ENCODE results near the gene INO80D. TPM values are rescaled to one million over a fixed set of nuclear protein-coding genes. Genes with fewer than 3 reads are reported as not detected.

Gene INO80D
- total and polyA plus RNA-seq, 2 experiments from 2014 or later: 17.5 to 37.4 TPM

GRCh38 chr2:206062724-206063123 is 23.2 kb downstream of the INO80D start:
- Histone ChIP-seq H3K79me2 (replicated peaks; ENCODE audit: insufficient read depth) (peaks cover 96% of the 10 kb centered on the region), H3K4me2 (peak overlapping the region; percentile 30; the same call in 1 of the 2 replicates), H3K36me3 (ENCODE audit: insufficient read depth) (peaks cover 12% of the 10 kb centered on the region; the same call in 1 of the 2 replicates), H2AFZ (no peak overlapping the region), H3K4me3 (no peak overlapping the region), H3K4me1 (ENCODE audit: insufficient read depth) (peaks cover 17% of the 10 kb centered on the region), H3K9me2 (ENCODE audit: insufficient read depth) (no peaks in the 10 kb centered on the region), H3K27ac (ENCODE audit: low read depth) (peak overlapping the region; percentile 33; the same call in 1 of the 2 replicates), H3F3A (replicated peaks; ENCODE audit: low read depth) (peaks cover 3% of the 10 kb centered on the region; the same call in 1 of the 2 replicates), H4K20me1 (replicated peaks; ENCODE audit: insufficient read depth) (peaks cover 3% of the 10 kb centered on the region; the same call in 1 of the 2 replicates), H3K27me3 (ENCODE audit: insufficient read depth) (no peaks in the 10 kb centered on the region)
- no peaks in the 10 kb centered on the region for H3K9me3 Mint-ChIP-seq
- peak; percentile 81 for ATAC-seq
- TF ChIP-seq EZH2 (IDR thresholded peaks at IDR 0.05; ENCODE audit: low read depth, unreplicated experiment) (no peak), CTCF (conservative IDR thresholded peaks at IDR 0.05; ENCODE audit: low read depth in 2 of 2) (peak; percentile 33 to 61; a peak in 3 of 4 replicates)
- peaks cover 20% of the 10 kb centered on the region for H3K4me1 Mint-ChIP-seq
- H3K36me3 Mint-ChIP-seq (ENCODE audit: low read depth): peaks cover 68% of the 10 kb centered on the region; the same call in 2 of the 3 replicates
- DNase-seq (ENCODE audit: low spot score): peak; percentile 39
- H3K27ac Mint-ChIP-seq: peak overlapping the region; percentile 49
- no peak overlapping the region for H3K4me3 Mint-ChIP-seq
- peaks cover 2% of the 10 kb centered on the region for H3K27me3 Mint-ChIP-seq (ENCODE audit: insufficient read depth, low read depth, poor library complexity)

GRCh38 chr2:206056286-206056685 is 29.7 kb downstream of the INO80D start:
- Histone ChIP-seq H2AFZ (no peak overlapping the region), H4K20me1 (replicated peaks; ENCODE audit: insufficient read depth) (peaks cover 14% of the 10 kb centered on the region; the same call in 1 of the 2 replicates), H3K4me2 (no peak overlapping the region), H3K4me3 (no peak overlapping the region), H3F3A (replicated peaks; ENCODE audit: low read depth) (peaks cover 8% of the 10 kb centered on the region; the same call in 1 of the 2 replicates), H3K79me2 (replicated peaks; ENCODE audit: insufficient read depth) (peaks cover 96% of the 10 kb centered on the region), H3K9me2 (ENCODE audit: insufficient read depth) (no peaks in the 10 kb centered on the region), H3K4me1 (ENCODE audit: insufficient read depth) (peaks cover 3% of the 10 kb centered on the region; the same call in 1 of the 2 replicates), H3K36me3 (ENCODE audit: insufficient read depth) (peaks cover 20% of the 10 kb centered on the region; the same call in 1 of the 2 replicates), H3K27me3 (ENCODE audit: insufficient read depth) (no peaks in the 10 kb centered on the region), H3K27ac (ENCODE audit: low read depth) (0 out of 2 replicates have a peak overlapping the region, but pooled peaks have one; percentile 40)
- Mint-ChIP-seq H3K4me3 (no peak overlapping the region), H3K9me3 (no peaks in the 10 kb centered on the region), H3K27me3 (ENCODE audit: insufficient read depth, low read depth, poor library complexity) (peaks cover 5% of the 10 kb centered on the region), H3K27ac (peak overlapping the region; percentile 39; the same call in 1 of the 2 replicates), H3K4me1 (no peaks in the 10 kb centered on the region), H3K36me3 (ENCODE audit: low read depth) (peaks cover 80% of the 10 kb centered on the region)
- ATAC-seq: no peak; the same call in 2 of the 3 replicates
- TF ChIP-seq CTCF (conservative IDR thresholded peaks at IDR 0.05; ENCODE audit: low read depth in 2 of 2) (peak in 1 of 2 experiments; percentile 41; a peak in 2 of 4 replicates), EZH2phosphoT487 (IDR thresholded peaks at IDR 0.05; ENCODE audit: unreplicated experiment) (no peak)
- DNase-seq (ENCODE audit: low spot score): peak; percentile 30

- peaks cover 8% of the 10 kb centered on the region; the same call in 1 of the 2 replicates for H3F3A ChIP-seq (replicated peaks; ENCODE audit: low read depth)
- ATAC-seq (no peak), DNase-seq (ENCODE audit: low spot score) (no peak)
- Mint-ChIP-seq H3K27ac (no peak overlapping the region), H3K4me3 (no peak overlapping the region), H3K27me3 (ENCODE audit: insufficient read depth, low read depth, poor library complexity) (peaks cover 5% of the 10 kb centered on the region), H3K4me1 (no peaks in the 10 kb centered on the region), H3K9me3 (no peaks in the 10 kb centered on the region), H3K36me3 (ENCODE audit: low read depth) (peaks cover 80% of the 10 kb centered on the region)
- H3K27ac ChIP-seq (ENCODE audit: low read depth): no peak overlapping the region
- peaks cover 3% of the 10 kb centered on the region; the same call in 1 of the 2 replicates for H3K4me1 ChIP-seq (ENCODE audit: insufficient read depth)
- peaks cover 14% of the 10 kb centered on the region; the same call in 1 of the 2 replicates for H4K20me1 ChIP-seq (replicated peaks; ENCODE audit: insufficient read depth)
- H2AFZ ChIP-seq: no peak overlapping the region
- peaks cover 99% of the 10 kb centered on the region for H3K79me2 ChIP-seq (replicated peaks; ENCODE audit: insufficient read depth)
- H3K4me3 ChIP-seq: no peak overlapping the region
- H3K9me2 ChIP-seq (ENCODE audit: insufficient read depth): no peaks in the 10 kb centered on the region
- H3K36me3 ChIP-seq (ENCODE audit: insufficient read depth): peaks cover 15% of the 10 kb centered on the region; the same call in 1 of the 2 replicates
- no peak for TF ChIP-seq ZNF331 (CRISPR knock-in tag; IDR thresholded peaks at IDR 0.05; ENCODE audit: low read depth)
- no peak for TF ChIP-seq CTCF (conservative IDR thresholded peaks at IDR 0.05; ENCODE audit: low read depth in 2 of 2)
- no peak for TF ChIP-seq NANOG (IDR thresholded peaks at IDR 0.05; ENCODE audit: borderline replicate concordance)
- TF ChIP-seq EZH2phosphoT487 (IDR thresholded peaks at IDR 0.05; ENCODE audit: unreplicated experiment): no peak
- H3K27me3 ChIP-seq (ENCODE audit: insufficient read depth): no peaks in the 10 kb centered on the region
- no peak overlapping the region for H3K4me2 ChIP-seq
These were observed 31.0 kb downstream of the INO80D start for GRCh38 chr2:206054952-206055351.

Measured in GM23338 (cell line).